Activated effector memory CD4-positive, alpha-beta T cell treated with anti-CD3 and anti-CD28 coated beads, Interleukin-2, amount 50 U/mL, for 16 hours (primary cell): Measurements from ENCODE around the gene CALCOCO2.
"Not testable (repeated sequence)": the region's sequence is repeated elsewhere in the genome, so short reads cannot be mapped to it uniquely, and the experiment has no call there.

ENCODE experiments used
- DNase-seq: peaks from one replicate; pipeline ENCODE4 v3.0.0-alpha.2; 2020

CALCOCO2 gene

GRCh38 chr17:48830840-48831548 is at the start of gene CALCOCO2:
CALCOCO2 (plus strand) TSS chr17:48831035; CDS start chr17:48841708, 10,673 bp downstream.
- DNase-seq, result peak; percentile 95

- DNase-seq, result no peak
Measured at GRCh38 chr17:48787828-48788227, 43.0 kb upstream of the CALCOCO2 start.

- no peak for DNase-seq
Measured at GRCh38 chr17:48790607-48791127, 40.2 kb upstream of the CALCOCO2 start.

- DNase-seq, result peak; percentile 65
Measured at GRCh38 chr17:48791128-48792032, 39.5 kb upstream of the CALCOCO2 start.

- DNase-seq, result no peak
Measured at GRCh38 chr17:48792033-48792798, 38.6 kb upstream of the CALCOCO2 start.

GRCh38 chr17:48795444-48796162 is 35.2 kb upstream of the CALCOCO2 start:
- DNase-seq, result no peak

GRCh38 chr17:48796163-48796522 is 34.7 kb upstream of the CALCOCO2 start:
- DNase-seq, result not testable (repeated sequence)

- no peak for DNase-seq
Measured at GRCh38 chr17:48799069-48799723, 31.6 kb upstream of the CALCOCO2 start.

GRCh38 chr17:48800626-48801217 is 30.1 kb upstream of the CALCOCO2 start:
- DNase-seq, result no peak

- peak; percentile 87 for DNase-seq
Measured at GRCh38 chr17:48804936-48805411, 25.9 kb upstream of the CALCOCO2 start.

- DNase-seq, result no peak
Measured at GRCh38 chr17:48809182-48809581, 21.7 kb upstream of the CALCOCO2 start.

GRCh38 chr17:48812001-48812400 is 18.8 kb upstream of the CALCOCO2 start:
- DNase-seq, result no peak

GRCh38 chr17:48814504-48814903 is 16.3 kb upstream of the CALCOCO2 start:
- DNase-seq, result peak; percentile 84

GRCh38 chr17:48815311-48815710 is 15.5 kb upstream of the CALCOCO2 start:
- DNase-seq, result no peak

GRCh38 chr17:48816438-48816773 is 14.4 kb upstream of the CALCOCO2 start:
- no peak for DNase-seq

- DNase-seq, result peak; percentile 92
Measured at GRCh38 chr17:48816774-48817590, 13.9 kb upstream of the CALCOCO2 start, which contains the start of gene TTLL6. TTLL6 (minus strand) TSS chr17:48817229; CDS start chr17:48817072, 157 bp downstream.

- DNase-seq, result no peak
Measured at GRCh38 chr17:48818361-48818841, 12.4 kb upstream of the CALCOCO2 start.

- no peak for DNase-seq
Measured at GRCh38 chr17:48819466-48819865, 11.4 kb upstream of the CALCOCO2 start.

- not testable (repeated sequence) for DNase-seq
Measured at GRCh38 chr17:48820936-48821335, 9.9 kb upstream of the CALCOCO2 start.
